K562 (cell line): ENCODE results near the gene SPIN1. TPM values are rescaled to one million over a fixed set of nuclear protein-coding genes. Genes with fewer than 3 reads are reported as not detected.

Experiments
- ATAC-seq: fragments of 200-7000 bp; cut with Tn5 transposase; 3 replicates; pipeline ENCODE4 v1.9.1; 2020; ENCODE audit warnings: moderate library complexity
- BruUV-seq: library from RNA; stranded (reverse); fragments of 400-500 nt; replicated peaks from 2 replicates; lab custom pipeline; 2021; lab: Mats Ljungman, UMichigan
- CTCF ChIA-PET: fragments of 300-600 bp; formaldehyde crosslinking; extraction: SDS; loops from one replicate; lab custom pipeline; 2021; ENCODE audit warnings: low intra/inter-chr PET ratio; lab: Yijun Ruan, JAX
- POLR2A ChIA-PET: fragments of 300-600, 350-650 bp; sonication (Branson Sonifier 250); formaldehyde crosslinking; extraction: SDS; loops from one replicate; lab custom pipeline; 2021; ENCODE audit warnings: antibody characterized with exemption, inconsistent platforms; lab: Yijun Ruan, JAX
- DNase-seq, 4 experiments: peaks; one replicate each; pipeline versions ENCODE4 v3.0.0 to v3.0.0-alpha.2; 2011 to 2018; ENCODE audit warnings: low spot score in 3 of 4, mixed read lengths in 3 of 4; ENCODE audit errors: extremely low read depth in 1 of 4
- FAIRE-seq: peaks from 2 replicates; lab custom pipeline; 2011; peaks lifted over from hg19 to GRCh38; lab: Jason Lieb, UNC
- H2AFZ ChIP-seq: 2 replicates; pipeline ENCODE4 v1.6.0; 2011; ENCODE audit warnings: low read depth, low read length, control low read depth, inconsistent platforms
- H3K27ac ChIP-seq: fragments of 200-600 bp; 3 replicates; pipeline ENCODE4 v1.8.0; 2011; ENCODE audit warnings: low read depth, mild to moderate bottlenecking, control low read depth, inconsistent platforms, low read length, moderate library complexity, mixed read lengths; ENCODE audit errors: extremely low read depth
- H3K27me3 ChIP-seq, 2 experiments: fragments of 300-600 bp in 1 of 2; 2 replicates in 1 of 2; 3 replicates in 1 of 2; pipeline versions ENCODE4 v1.6.0 to v1.8.0; 2011; ENCODE audit warnings: inconsistent platforms in 2 of 2, low read length in 2 of 2, mild to moderate bottlenecking in 1 of 2, mixed read lengths in 1 of 2, moderate library complexity in 1 of 2; ENCODE audit not compliant: control insufficient read depth in 2 of 2, insufficient read depth in 2 of 2
- H3K36me3 ChIP-seq: fragments of 300-600 bp; 3 replicates; pipeline ENCODE4 v1.8.0; 2011; ENCODE audit warnings: mild to moderate bottlenecking, low read length, inconsistent platforms; ENCODE audit not compliant: control insufficient read depth, insufficient read depth
- H3K4me1 ChIP-seq, 2 experiments: fragments of 200-600 bp in 1 of 2; replicated peaks in 1 of 2; 2 replicates in 1 of 2; 3 replicates in 1 of 2; pipeline versions ENCODE4 v1.5.1 to v1.8.0; 2011; ENCODE audit warnings: inconsistent platforms in 2 of 2, low read length in 2 of 2, mild to moderate bottlenecking in 1 of 2, mixed read lengths in 1 of 2, moderate library complexity in 1 of 2; ENCODE audit not compliant: control insufficient read depth in 2 of 2, insufficient read depth in 2 of 2
- H3K4me2 ChIP-seq: 2 replicates; pipeline ENCODE4 v1.6.1; 2011; ENCODE audit warnings: low read length, control low read depth, inconsistent platforms, mixed read lengths; ENCODE audit not compliant: insufficient read depth
- H3K4me3 ChIP-seq: fragments of 200-600 bp; sonication (generic), shearing (Covaris generic); 2 replicates; pipeline ENCODE4 v1.5.1; 2016; ENCODE audit warnings: control low read depth, inconsistent platforms
- H3K79me2 ChIP-seq: fragments of 200-600 bp; 3 replicates; pipeline ENCODE4 v1.8.0; 2011; ENCODE audit warnings: low read length, inconsistent platforms; ENCODE audit not compliant: control insufficient read depth, insufficient read depth
- H3K9ac ChIP-seq, 2 experiments: 2 replicates each; pipeline versions ENCODE4 v1.6.0 to v1.6.1; 2011; ENCODE audit warnings: low read depth in 2 of 2, low read length in 2 of 2, control low read depth in 1 of 2, inconsistent platforms in 1 of 2, mild to moderate bottlenecking in 1 of 2, mixed read lengths in 1 of 2; ENCODE audit not compliant: insufficient read depth in 1 of 2
- H3K9me1 ChIP-seq: one replicate; pipeline ENCODE4 v1.6.0; 2011; ENCODE audit warnings: inconsistent platforms, mild to moderate bottlenecking, low read length, moderate library complexity; ENCODE audit not compliant: control insufficient read depth, insufficient read depth
- H3K9me3 ChIP-seq: replicated peaks from 2 replicates; pipeline ENCODE4 v1.5.1; 2011; ENCODE audit warnings: low read depth, low read length, inconsistent platforms; ENCODE audit not compliant: control insufficient read depth, insufficient read depth
- H4K20me1 ChIP-seq: replicated peaks from 2 replicates; pipeline ENCODE4 v1.6.1; 2011; ENCODE audit warnings: low read length, inconsistent platforms, mixed read lengths; ENCODE audit not compliant: control insufficient read depth, insufficient read depth
- CEBPZ ChIP-seq: fragments of 150-350 bp; IDR thresholded peaks from 2 replicates; pipeline ENCODE4 v1.6.1; 2014; ENCODE audit warnings: low read depth, mild to moderate bottlenecking, low read length, borderline replicate concordance
- FOXO4 ChIP-seq: fragments of 450-650 bp; formaldehyde crosslinking; IDR thresholded peaks from 2 replicates; pipeline ENCODE4 v1.4.0; 2020; ENCODE audit warnings: mild to moderate bottlenecking, moderate library complexity
- KLF1 ChIP-seq: fragments of 450-650 bp; IDR thresholded peaks from 2 replicates; pipeline ENCODE4 v1.6.1; 2016; ENCODE audit warnings: missing genetic modification characterization, missing compliant biosample characterization
- MTA2 ChIP-seq: fragments of 450-650 bp; IDR thresholded peaks from 2 replicates; pipeline ENCODE4 v1.6.1; 2016; ENCODE audit warnings: low read depth
- POLR2H ChIP-seq: IDR thresholded peaks from 2 replicates; pipeline ENCODE4 v1.6.1; 2016; ENCODE audit warnings: missing genetic modification characterization, low read depth, mild to moderate bottlenecking, control low read depth, missing compliant biosample characterization, moderate library complexity
- RCOR1 ChIP-seq, 2 experiments: IDR thresholded peaks; 2 replicates each; pipeline ENCODE4 v1.6.1; 2012; ENCODE audit warnings: low read depth in 2 of 2, low read length in 2 of 2, borderline replicate concordance in 1 of 2, improper control_type of control experiment in 1 of 2
- SIN3B ChIP-seq: fragments of 450-650 bp; IDR thresholded peaks from 2 replicates; pipeline ENCODE4 v1.6.1; 2017; ENCODE audit warnings: low read depth, mild to moderate bottlenecking, moderate library complexity
- THAP12 ChIP-seq: fragments of 250-450 bp; sonication (Bioruptor Pico); IDR thresholded peaks from 2 replicates; pipeline ENCODE4 v1.9.0; 2021; ENCODE audit warnings: mild to moderate bottlenecking, inconsistent platforms
- TSC22D4 ChIP-seq: fragments of 450-650 bp; IDR thresholded peaks from 2 replicates; pipeline ENCODE4 v1.6.1; 2016; ENCODE audit warnings: missing genetic modification characterization, missing biosample characterization, control low read depth
- ZBTB7A ChIP-seq: IDR thresholded peaks from 2 replicates; pipeline ENCODE4 v1.6.1; 2011; ENCODE audit warnings: low read depth, mild to moderate bottlenecking, low read length, moderate library complexity, borderline replicate concordance; ENCODE audit not compliant: control insufficient read depth
- ZNF133 ChIP-seq: fragments of 250-450 bp; sonication (Bioruptor Pico); IDR thresholded peaks from 2 replicates; pipeline ENCODE4 v1.4.0; 2020; ENCODE audit warnings: mild to moderate bottlenecking
- ZNF239 ChIP-seq: fragments of 250-450 bp; sonication (Bioruptor Pico); IDR thresholded peaks from 2 replicates; pipeline ENCODE4 v1.4.0; 2020; ENCODE audit warnings: mild to moderate bottlenecking
- ZNF263 ChIP-seq: sonication (generic); formaldehyde crosslinking; IDR thresholded peaks from 2 replicates; pipeline ENCODE4 v1.8.0; 2022; ENCODE audit warnings: mild to moderate bottlenecking, missing genetic modification reagents, borderline replicate concordance
- ZNF512 ChIP-seq: IDR thresholded peaks from 2 replicates; pipeline ENCODE4 v1.6.1; 2016; ENCODE audit warnings: missing genetic modification characterization, missing compliant biosample characterization
- ZNF778 ChIP-seq: fragments of 450-650 bp; formaldehyde crosslinking; IDR thresholded peaks from 2 replicates; pipeline ENCODE4 v1.4.0; 2020; ENCODE audit warnings: mild to moderate bottlenecking, moderate library complexity
- WGBS: fragments of 100-300 bp; shearing (Covaris generic); methylation state at CpG from one replicate; pipeline ENCODE4 v1.1.6; 2016; ENCODE audit warnings: low coverage, mixed read lengths; ENCODE audit not compliant: insufficient coverage; ENCODE audit errors: missing lambda C conversion rate; 5-methylcytosine and 5-hydroxymethylcytosine counted together
- in situ Hi-C: fragments of 300-500 bp; cut with MboI; formaldehyde crosslinking; loops from 4 replicates; pipeline ENCODE4 v1.15.0; 2018; ENCODE audit warnings: inconsistent platforms, mixed read lengths
- intact Hi-C: fragments of 100-400 bp; cut with micrococcal nuclease; formaldehyde crosslinking; loops from 2 replicates; pipeline ENCODE4 v1.14.2; 2022
- polyA plus RNA-seq, 8 experiments: library from polyadenylated mRNA; depleted of rRNA in 4 of 8; stranded (reverse) in 5 of 8; unstranded in 3 of 8; fragments of >200 nt; fragmentation: Nextera tagmentation in 2 of 8; fragmentation: Illumina TruSeq in 1 of 8; extraction: Ambion mirVana in 2 of 8; extraction: Trizol in 1 of 8; gene quantifications; 2 replicates each; pipeline versions ENCODE4 v1.2.1 to v1.2.3, GENCODE V29; 2011 to 2014; ENCODE audit warnings: inconsistent platforms in 1 of 8, missing spikeins in 1 of 8
- total RNA-seq, 7 experiments: library from RNA; depleted of rRNA in 6 of 7; stranded (reverse); fragments of >200 nt in 6 of 7; fragmentation: Illumina TruSeq in 2 of 7; extraction: Trizol in 2 of 7; gene quantifications; 2 replicates each; pipeline versions ENCODE4 v1.2.1 to v1.2.3, GENCODE V29; 2011 to 2021; ENCODE audit warnings: low replicate concordance in 1 of 7

SPIN1 gene
- total and polyA plus RNA-seq, 9 of the 15 experiments (the other 6 are each of a cell fraction or from before 2014, with no cell fraction given) = 7.4 to 25.7 (median 15.6) TPM

GRCh38 chr9:88426651-88427050 lies 38.4 kb downstream of the SPIN1 start:
- Histone ChIP-seq H3K27me3 (no peaks in the 10 kb centered on the region), H3K79me2 (peaks cover 3% of the 10 kb centered on the region; the same call in 1 of the 3 replicates), H3K9me3 (no peaks in the 10 kb centered on the region), H3K4me3 (no peak overlapping the region), H3K36me3 (0 out of 3 replicates have a peak, but pooled peaks cover 3% of the 10 kb centered on the region), H4K20me1 (no peaks in the 10 kb centered on the region), H2AFZ (no peak overlapping the region), H3K27ac (no peak overlapping the region), H3K4me2 (no peak overlapping the region), H3K9ac (no peak overlapping the region), H3K4me1 (no peaks in the 10 kb centered on the region; a peak in 1 of 5 replicates), H3K9me1 (no peaks in the 10 kb centered on the region)
- ChIA-PET CTCF (no interaction called here), POLR2A (no interaction called here)
- FAIRE-seq (no peak), DNase-seq (no peak), ATAC-seq (no peak)
- no TSS peak for BruUV-seq
- in situ Hi-C loops = no loop called here
- WGBS = 100% methylated on average over 1 of the region's 1 CpG
- intact Hi-C loops = no loop called here
- TF ChIP-seq ZNF778 (CRISPR knock-in tag) = no peak
- TF ChIP-seq TSC22D4 (tag) = no peak
- no peak for TF ChIP-seq MTA2
- no peak for TF ChIP-seq CEBPZ
- TF ChIP-seq ZNF239 = no peak
- no peak for TF ChIP-seq RCOR1 (IDR thresholded peaks at IDR 0.05; ENCODE audit: borderline replicate concordance in 1 of 2, low read depth in 2 of 2, low read length in 2 of 2)
- TF ChIP-seq SIN3B = no peak
- no peak for TF ChIP-seq ZNF512 (tag)
- no peak for TF ChIP-seq ZBTB7A
- TF ChIP-seq POLR2H (tag) = no peak
- no peak for TF ChIP-seq ZNF133 (CRISPR knock-in tag)
- no peak for TF ChIP-seq FOXO4 (CRISPR knock-in tag)
- TF ChIP-seq KLF1 (tag) = no peak
- TF ChIP-seq ZNF263 = no peak
- TF ChIP-seq THAP12 = no peak
